Tibial nerve (tissue), 4 donors: Measurements from ENCODE around the gene TBC1D14.

Source experiments
- EP300 ChIP-seq, 2 donors: sonication (generic); formaldehyde crosslinking; IDR thresholded peaks; one replicate each; pipeline ENCODE4 v1.6.1; 2017; ENCODE audit warnings: antibody characterized with exemption in 2 of 2, mild to moderate bottlenecking in 1 of 2
- TF ChIP-seq, protein P1 (sequence below), 5 experiments: fragments of 200-600 bp in 3 of 5; fragments of 450-650 bp in 2 of 5; sonication (generic) in 3 of 5; IDR thresholded peaks; one replicate each; pipeline ENCODE4 v1.5.1; 2016 to 2019; ENCODE audit warnings: antibody characterized with exemption in 5 of 5, mild to moderate bottlenecking in 3 of 5, moderate library complexity in 2 of 5

DNA sequence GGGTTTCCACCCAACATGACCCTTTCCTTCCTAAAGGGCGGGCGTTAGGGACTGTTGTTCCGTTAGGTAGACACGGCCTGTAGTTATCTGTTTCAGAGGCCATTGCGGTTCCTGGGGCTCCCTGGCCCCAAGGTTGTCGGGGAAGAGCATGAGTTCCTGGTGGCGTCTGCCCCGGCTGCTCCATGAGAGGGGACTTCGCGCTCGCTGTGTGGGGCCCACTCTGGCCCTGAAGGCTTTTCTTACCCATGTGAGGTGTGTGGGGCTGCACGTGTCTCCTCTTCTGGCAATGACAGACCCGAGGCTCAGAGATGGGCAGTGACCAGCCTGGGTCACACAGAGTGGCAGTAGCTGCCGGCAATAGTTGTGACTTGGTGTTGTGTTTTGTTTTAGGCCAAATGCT is 142.7 kb downstream of the TBC1D14 start:
- TF ChIP-seq EP300 (IDR thresholded peaks at IDR 0.05), result no peak
- TF ChIP-seq, protein P1, sequence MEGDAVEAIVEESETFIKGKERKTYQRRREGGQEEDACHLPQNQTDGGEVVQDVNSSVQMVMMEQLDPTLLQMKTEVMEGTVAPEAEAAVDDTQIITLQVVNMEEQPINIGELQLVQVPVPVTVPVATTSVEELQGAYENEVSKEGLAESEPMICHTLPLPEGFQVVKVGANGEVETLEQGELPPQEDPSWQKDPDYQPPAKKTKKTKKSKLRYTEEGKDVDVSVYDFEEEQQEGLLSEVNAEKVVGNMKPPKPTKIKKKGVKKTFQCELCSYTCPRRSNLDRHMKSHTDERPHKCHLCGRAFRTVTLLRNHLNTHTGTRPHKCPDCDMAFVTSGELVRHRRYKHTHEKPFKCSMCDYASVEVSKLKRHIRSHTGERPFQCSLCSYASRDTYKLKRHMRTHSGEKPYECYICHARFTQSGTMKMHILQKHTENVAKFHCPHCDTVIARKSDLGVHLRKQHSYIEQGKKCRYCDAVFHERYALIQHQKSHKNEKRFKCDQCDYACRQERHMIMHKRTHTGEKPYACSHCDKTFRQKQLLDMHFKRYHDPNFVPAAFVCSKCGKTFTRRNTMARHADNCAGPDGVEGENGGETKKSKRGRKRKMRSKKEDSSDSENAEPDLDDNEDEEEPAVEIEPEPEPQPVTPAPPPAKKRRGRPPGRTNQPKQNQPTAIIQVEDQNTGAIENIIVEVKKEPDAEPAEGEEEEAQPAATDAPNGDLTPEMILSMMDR (IDR thresholded peaks at IDR 0.05), result no peak
